Natural killer cell treated with Interleukin-12 subunit alpha and Interleukin-12 subunit beta and Interleukin-15 and Interleukin-18, amount 100 ng/mL, for 72 hours (primary cell): Measurements from ENCODE around the gene BPGM. TPM values are rescaled to one million over a fixed set of nuclear protein-coding genes. Genes with fewer than 3 reads are reported as not detected.
A peak's percentile ranks its signal among the peaks of the same experiment; 100 is the strongest.

Experiments used
- ATAC-seq, 2 donors: fragments of 150-1000 bp; cut with Tn5 transposase in 1 of 2; sonication (Bioruptor Pico), chemical (Tn5 transposase) in 1 of 2; 2 replicates each; pipeline ENCODE4 v1.10.0; 2021
- DNase-seq: peaks from one replicate; pipeline ENCODE4 v3.0.0; 2022; ENCODE audit warnings: low spot score
- H3K27ac Mint-ChIP-seq, 2 donors: 1 replicate in 1 of 2; 2 replicates in 1 of 2; pipeline ENCODE4 v1.8.0; 2022; ENCODE audit warnings: mixed read lengths in 2 of 2, mild to moderate bottlenecking in 1 of 2, moderate library complexity in 1 of 2
- H3K27me3 Mint-ChIP-seq, 2 donors: 1 replicate in 1 of 2; 2 replicates in 1 of 2; pipeline ENCODE4 v1.8.0; 2022; ENCODE audit warnings: mixed read lengths in 2 of 2
- H3K36me3 Mint-ChIP-seq: one replicate; pipeline ENCODE4 v1.8.0; 2022; ENCODE audit warnings: mixed read lengths
- H3K4me1 Mint-ChIP-seq, 2 donors: 1 replicate in 1 of 2; 2 replicates in 1 of 2; pipeline ENCODE4 v1.8.0; 2022; ENCODE audit warnings: low read depth in 2 of 2, mixed read lengths in 2 of 2, mild to moderate bottlenecking in 1 of 2
- H3K4me3 Mint-ChIP-seq: one replicate; pipeline ENCODE4 v1.8.0; 2022; ENCODE audit warnings: mixed read lengths
- H3K9me3 Mint-ChIP-seq: 2 replicates; pipeline ENCODE4 v1.8.0; 2022; ENCODE audit warnings: mixed read lengths
- total RNA-seq, 2 donors: library from RNA; stranded (reverse); gene quantifications; one replicate each; pipeline ENCODE4 v1.2.3, GENCODE V29; 2022

The BPGM gene
- total RNA-seq, 2 donors from 2014 or later: 30.2 to 68.1 TPM

GRCh38 chr7:134710854-134711624 is 64.4 kb downstream of the BPGM start:
- H3K4me1 Mint-ChIP-seq: peaks cover 7 to 11% of the 10 kb centered on the region in 2 donors
- DNase-seq (no peak), ATAC-seq (peak; percentile 69 to 72)
- H3K36me3 Mint-ChIP-seq: no peaks in the 10 kb centered on the region
- H3K27ac Mint-ChIP-seq: peak overlapping the region; percentile 41 to 83
- H3K9me3 Mint-ChIP-seq: no peaks in the 10 kb centered on the region
- H3K27me3 Mint-ChIP-seq: peaks cover 11 to 15% of the 10 kb centered on the region in 2 donors
- H3K4me3 Mint-ChIP-seq: peak overlapping the region; percentile 42

- peak overlapping the region in 1 of 2 donors; percentile 83 for H3K27ac Mint-ChIP-seq
- no peak overlapping the region for H3K4me3 Mint-ChIP-seq
- no peak for ATAC-seq
Measured at GRCh38 chr7:134712196-134712595, 65.5 kb downstream of the BPGM start.

GRCh38 chr7:134714470-134715205 is 68.0 kb downstream of the BPGM start:
- Mint-ChIP-seq H3K9me3 (no peaks in the 10 kb centered on the region), H3K4me1 (peaks cover 7 to 11% of the 10 kb centered on the region in 2 donors), H3K4me3 (no peak overlapping the region), H3K36me3 (no peaks in the 10 kb centered on the region), H3K27me3 (peaks cover 13 to 22% of the 10 kb centered on the region in 2 donors), H3K27ac (peak overlapping the region in 1 of 2 donors; percentile 49)
- DNase-seq (no peak), ATAC-seq (no peak)

More at GRCh38 chr7:134712196-134712595, 65.5 kb downstream of the BPGM start:
- H3K36me3 Mint-ChIP-seq: no peaks in the 10 kb centered on the region
- no peak for DNase-seq
- H3K4me1 Mint-ChIP-seq: peaks cover 7 to 11% of the 10 kb centered on the region in 2 donors
- no peaks in the 10 kb centered on the region for H3K9me3 Mint-ChIP-seq
- peaks cover 11 to 15% of the 10 kb centered on the region in 2 donors for H3K27me3 Mint-ChIP-seq

GRCh38 chr7:134718211-134718875 is 71.7 kb downstream of the BPGM start:
- no peaks in the 10 kb centered on the region for H3K36me3 Mint-ChIP-seq
- no peak overlapping the region for H3K4me3 Mint-ChIP-seq
- H3K4me1 Mint-ChIP-seq: no peaks in the 10 kb centered on the region
- ATAC-seq: no peak
- no peak overlapping the region for H3K27ac Mint-ChIP-seq
- DNase-seq: no peak
- no peaks in the 10 kb centered on the region for H3K9me3 Mint-ChIP-seq
- H3K27me3 Mint-ChIP-seq: peaks cover 8 to 16% of the 10 kb centered on the region in 2 donors

- no peak for ATAC-seq
Measured at GRCh38 chr7:134720091-134720935, 73.7 kb downstream of the BPGM start.

GRCh38 chr7:134721171-134721570 is 74.5 kb downstream of the BPGM start:
- Mint-ChIP-seq H3K27me3 (peaks cover 5 to 7% of the 10 kb centered on the region in 2 donors), H3K4me1 (no peaks in the 10 kb centered on the region)

More at GRCh38 chr7:134720091-134720935, 73.7 kb downstream of the BPGM start:
- Mint-ChIP-seq H3K4me1 (no peaks in the 10 kb centered on the region), H3K9me3 (no peaks in the 10 kb centered on the region), H3K4me3 (no peak overlapping the region), H3K27ac (no peak overlapping the region), H3K36me3 (no peaks in the 10 kb centered on the region), H3K27me3 (peaks cover 5 to 7% of the 10 kb centered on the region in 2 donors)
- no peak for DNase-seq

GRCh38 chr7:134722786-134723322 is 76.2 kb downstream of the BPGM start:
- Mint-ChIP-seq H3K27me3 (peaks cover 5 to 7% of the 10 kb centered on the region in 2 donors), H3K9me3 (no peaks in the 10 kb centered on the region), H3K4me3 (no peak overlapping the region), H3K36me3 (no peaks in the 10 kb centered on the region), H3K27ac (no peak overlapping the region), H3K4me1 (no peaks in the 10 kb centered on the region)
- DNase-seq (no peak), ATAC-seq (no peak)

More at GRCh38 chr7:134721171-134721570, 74.5 kb downstream of the BPGM start:
- H3K27ac Mint-ChIP-seq: no peak overlapping the region
- H3K4me3 Mint-ChIP-seq: no peak overlapping the region
- DNase-seq (no peak), ATAC-seq (no peak)
- no peaks in the 10 kb centered on the region for H3K36me3 Mint-ChIP-seq
- H3K9me3 Mint-ChIP-seq: no peaks in the 10 kb centered on the region

GRCh38 chr7:134723892-134724291 is 77.2 kb downstream of the BPGM start:
- H3K27ac Mint-ChIP-seq: no peak overlapping the region
- H3K36me3 Mint-ChIP-seq: no peaks in the 10 kb centered on the region
- no peaks in the 10 kb centered on the region for H3K4me1 Mint-ChIP-seq
- no peaks in the 10 kb centered on the region for H3K9me3 Mint-ChIP-seq
- H3K27me3 Mint-ChIP-seq: peaks cover 5% of the 10 kb centered on the region in 2 donors
- H3K4me3 Mint-ChIP-seq: no peak overlapping the region
- DNase-seq: no peak
- ATAC-seq: no peak

GRCh38 chr7:134724606-134725005 is 78.0 kb downstream of the BPGM start:
- no peaks in the 10 kb centered on the region for H3K36me3 Mint-ChIP-seq
- no peak overlapping the region for H3K27ac Mint-ChIP-seq
- DNase-seq: no peak
- H3K4me1 Mint-ChIP-seq: no peaks in the 10 kb centered on the region
- H3K4me3 Mint-ChIP-seq: no peak overlapping the region
- peak; percentile 28 to 46 for ATAC-seq
- peaks cover 0 to 5% of the 10 kb centered on the region in 2 donors for H3K27me3 Mint-ChIP-seq
- no peaks in the 10 kb centered on the region for H3K9me3 Mint-ChIP-seq

- Mint-ChIP-seq H3K36me3 (no peaks in the 10 kb centered on the region), H3K4me3 (no peak overlapping the region), H3K27ac (no peak overlapping the region), H3K4me1 (no peaks in the 10 kb centered on the region), H3K27me3 (peaks cover 9 to 12% of the 10 kb centered on the region in 2 donors), H3K9me3 (peaks cover 3% of the 10 kb centered on the region)
- no peak for DNase-seq
- ATAC-seq: no peak
Measured at GRCh38 chr7:134726581-134726980, 79.9 kb downstream of the BPGM start.

- ATAC-seq (no peak), DNase-seq (no peak)
- peaks cover 3% of the 10 kb centered on the region for H3K9me3 Mint-ChIP-seq
- no peak overlapping the region for H3K4me3 Mint-ChIP-seq
- H3K36me3 Mint-ChIP-seq: no peaks in the 10 kb centered on the region
- H3K4me1 Mint-ChIP-seq: no peaks in the 10 kb centered on the region
- peaks cover 15% of the 10 kb centered on the region in 2 donors for H3K27me3 Mint-ChIP-seq
- no peak overlapping the region for H3K27ac Mint-ChIP-seq
Measured at GRCh38 chr7:134727711-134728110, 81.1 kb downstream of the BPGM start.
